ENCODE data around the gene GPR160.

GPR160 gene

GRCh38 chr3:170027233-170028102, 10.3 kb upstream of the GPR160 start:
- DNase-seq (ENCODE audit: low read depth in 1 of 2, low spot score in 1 of 2) = no peak

GRCh38 chr3:170033489-170033888, 4.3 kb upstream of the GPR160 start:
- DNase-seq (ENCODE audit: low read depth in 1 of 2, low spot score in 1 of 2) = no peak

GRCh38 chr3:170038434-170039110, 777 bp downstream of the GPR160 start:
- DNase-seq (ENCODE audit: low read depth in 1 of 2, low spot score in 1 of 2) = peak in 1 of 2 donors; percentile 8

GRCh38 chr3:170040418-170040817, 2.6 kb downstream of the GPR160 start:
- no peak for DNase-seq (ENCODE audit: low read depth in 1 of 2, low spot score in 1 of 2)

GRCh38 chr3:170043506-170043905, 5.7 kb downstream of the GPR160 start:
- no peak for DNase-seq (ENCODE audit: low read depth in 1 of 2, low spot score in 1 of 2)

GRCh38 chr3:170044271-170044670, 6.5 kb downstream of the GPR160 start:
- DNase-seq (ENCODE audit: low read depth in 1 of 2, low spot score in 1 of 2) = no peak

- no peak for DNase-seq (ENCODE audit: low read depth in 1 of 2, low spot score in 1 of 2)
Measured at GRCh38 chr3:170044795-170045244, 7.0 kb downstream of the GPR160 start.

GRCh38 chr3:170046269-170047132, 8.7 kb downstream of the GPR160 start:
- no peak for DNase-seq (ENCODE audit: low read depth in 1 of 2, low spot score in 1 of 2)

GRCh38 chr3:170047133-170047404, 9.3 kb downstream of the GPR160 start:
- DNase-seq (ENCODE audit: low read depth in 1 of 2, low spot score in 1 of 2) = no peak

- DNase-seq (ENCODE audit: low read depth in 1 of 2, low spot score in 1 of 2) = no peak
Measured at GRCh38 chr3:170049146-170050000, 11.6 kb downstream of the GPR160 start.

- no peak for DNase-seq (ENCODE audit: low read depth in 1 of 2, low spot score in 1 of 2)
Measured at GRCh38 chr3:170050753-170051152, 13.0 kb downstream of the GPR160 start.

- no peak for DNase-seq (ENCODE audit: low read depth in 1 of 2, low spot score in 1 of 2)
Measured at GRCh38 chr3:170052398-170052797, 14.6 kb downstream of the GPR160 start.

GRCh38 chr3:170054204-170054603, 16.4 kb downstream of the GPR160 start:
- no peak for DNase-seq (ENCODE audit: low read depth in 1 of 2, low spot score in 1 of 2)

- no peak for DNase-seq (ENCODE audit: low read depth in 1 of 2, low spot score in 1 of 2)
Measured at GRCh38 chr3:170055209-170055608, 17.4 kb downstream of the GPR160 start.

GRCh38 chr3:170056710-170057454, 19.1 kb downstream of the GPR160 start:
- DNase-seq (ENCODE audit: low read depth in 1 of 2, low spot score in 1 of 2) = no peak

- no peak for DNase-seq (ENCODE audit: low read depth in 1 of 2, low spot score in 1 of 2)
Measured at GRCh38 chr3:170057550-170057949, 19.8 kb downstream of the GPR160 start.

- no peak for DNase-seq (ENCODE audit: low read depth in 1 of 2, low spot score in 1 of 2)
Measured at GRCh38 chr3:170058127-170058526, 20.3 kb downstream of the GPR160 start.

GRCh38 chr3:170059447-170059846, 21.7 kb downstream of the GPR160 start:
- no peak for DNase-seq (ENCODE audit: low read depth in 1 of 2, low spot score in 1 of 2)

GRCh38 chr3:170062068-170062467, 24.3 kb downstream of the GPR160 start:
- DNase-seq (ENCODE audit: low read depth in 1 of 2, low spot score in 1 of 2) = no peak

- no peak for DNase-seq (ENCODE audit: low read depth in 1 of 2, low spot score in 1 of 2)
Measured at GRCh38 chr3:170062769-170063168, 25.0 kb downstream of the GPR160 start.
